ENCODE results near the gene NAV2.

Gene NAV2

DNA sequence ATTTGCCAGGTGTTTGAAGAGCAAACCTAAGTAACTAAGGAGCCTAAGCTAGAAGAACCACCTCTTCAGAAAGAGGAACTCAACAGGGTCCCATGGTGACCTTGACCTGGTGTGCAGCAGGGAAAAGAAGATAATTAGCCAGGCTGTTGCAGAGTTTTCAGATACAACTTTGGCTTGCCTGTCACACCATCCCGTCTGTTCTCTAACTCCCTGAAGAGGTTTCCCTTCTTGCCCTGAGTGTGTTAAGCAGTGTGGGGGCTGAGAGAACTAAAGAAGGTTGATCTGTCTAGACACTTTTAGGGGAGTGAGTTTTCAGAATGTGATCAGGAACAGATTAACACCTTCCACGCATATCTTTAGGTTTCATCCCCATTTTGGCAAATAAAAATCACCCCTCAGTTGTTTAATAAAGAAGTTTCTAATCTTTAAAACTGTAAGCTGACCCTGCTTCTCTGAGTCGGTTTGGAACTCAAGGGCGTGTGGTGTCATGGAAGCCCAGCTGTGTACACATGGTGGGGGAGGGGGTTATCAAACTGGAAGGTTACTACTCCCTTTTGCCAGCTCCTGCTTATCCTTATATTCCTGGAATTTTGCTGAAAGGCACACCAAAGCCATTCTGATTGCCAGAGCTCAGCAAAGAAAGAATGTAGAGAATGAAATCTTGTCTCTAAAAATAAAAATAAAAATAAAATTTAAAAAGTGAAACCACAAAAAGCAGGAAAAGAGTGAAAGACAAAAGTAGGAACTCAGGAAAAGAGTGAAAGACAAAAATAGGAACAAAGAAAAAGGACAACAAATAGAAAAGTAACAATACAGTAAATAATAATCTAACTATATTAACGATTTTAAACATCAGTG is 377.4 kb downstream of the NAV2 start:
- DNase-seq (ENCODE audit: low spot score): no peak

DNA sequence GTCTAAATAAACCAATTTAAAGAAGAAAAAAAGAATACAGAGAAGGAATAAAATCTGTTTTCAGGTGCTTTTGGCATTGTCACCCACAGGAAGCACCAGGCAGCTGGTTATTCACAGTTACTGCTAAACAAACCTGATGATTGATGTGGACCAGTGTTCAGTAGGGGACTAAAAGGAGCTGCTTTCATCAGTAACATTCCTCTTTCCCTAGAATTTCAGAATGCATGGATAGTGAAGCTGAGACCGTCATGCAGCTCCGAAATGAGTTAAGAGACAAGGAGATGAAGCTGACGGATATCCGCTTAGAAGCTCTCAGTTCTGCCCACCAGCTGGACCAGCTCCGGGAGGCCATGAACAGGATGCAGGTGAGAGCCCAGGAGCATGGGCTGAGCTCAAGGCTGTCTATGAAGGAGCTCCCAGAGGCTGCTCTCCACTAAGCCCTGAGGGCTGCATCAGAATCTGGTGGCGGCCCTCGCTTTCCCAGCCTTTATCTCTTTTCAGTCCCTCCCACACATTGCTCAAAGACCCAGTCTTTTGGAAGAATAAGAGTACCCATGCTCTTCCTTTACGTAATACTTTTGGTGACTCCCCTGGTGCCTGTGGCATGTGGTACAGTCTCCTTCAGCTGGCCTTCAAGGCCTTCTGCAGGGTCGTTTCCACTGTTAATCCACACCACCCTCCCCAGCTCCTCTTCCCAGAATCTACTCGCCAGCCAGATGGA is 378.2 kb downstream of the NAV2 start:
- no peak for DNase-seq (ENCODE audit: low spot score)

DNA sequence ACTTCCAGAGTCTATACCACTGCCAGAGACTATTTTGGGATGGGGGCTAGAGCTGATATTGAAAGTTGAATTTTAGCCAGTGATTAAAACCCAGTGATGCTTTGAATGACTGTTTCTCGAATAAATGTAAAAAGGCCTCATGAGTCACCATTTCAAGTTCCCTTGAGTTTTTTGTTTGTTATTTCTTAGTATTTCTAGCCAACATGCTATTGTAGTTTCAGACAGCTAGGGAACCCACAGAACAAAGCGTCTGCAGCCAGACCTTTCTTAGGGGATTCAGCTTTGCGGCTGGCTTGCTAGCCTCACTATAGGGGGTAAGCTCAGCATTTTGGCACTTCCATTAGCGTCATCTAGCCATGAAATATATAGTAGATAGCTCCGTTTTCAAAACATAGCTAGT is 381.1 kb downstream of the NAV2 start:
- DNase-seq (ENCODE audit: low spot score): no peak

DNA sequence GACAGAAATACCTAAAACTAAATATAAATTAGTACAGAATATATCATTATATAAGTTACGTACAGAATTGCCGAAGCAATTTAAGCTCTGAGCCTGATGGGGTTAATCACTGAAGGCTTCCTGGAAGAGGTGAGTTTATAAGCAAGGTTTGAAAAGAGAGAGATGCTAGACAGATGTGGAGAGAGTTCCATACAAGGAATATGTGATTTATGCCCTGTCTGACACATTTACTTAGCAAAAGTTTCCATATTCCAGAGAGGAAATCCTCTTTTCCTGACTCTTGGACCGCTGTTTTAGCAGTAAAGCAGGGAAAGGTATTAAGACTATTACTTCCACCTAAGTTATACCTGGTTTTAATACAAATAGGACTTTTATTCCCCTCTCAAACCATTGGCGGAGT is 382.6 kb downstream of the NAV2 start:
- DNase-seq (ENCODE audit: low spot score): no peak

DNA sequence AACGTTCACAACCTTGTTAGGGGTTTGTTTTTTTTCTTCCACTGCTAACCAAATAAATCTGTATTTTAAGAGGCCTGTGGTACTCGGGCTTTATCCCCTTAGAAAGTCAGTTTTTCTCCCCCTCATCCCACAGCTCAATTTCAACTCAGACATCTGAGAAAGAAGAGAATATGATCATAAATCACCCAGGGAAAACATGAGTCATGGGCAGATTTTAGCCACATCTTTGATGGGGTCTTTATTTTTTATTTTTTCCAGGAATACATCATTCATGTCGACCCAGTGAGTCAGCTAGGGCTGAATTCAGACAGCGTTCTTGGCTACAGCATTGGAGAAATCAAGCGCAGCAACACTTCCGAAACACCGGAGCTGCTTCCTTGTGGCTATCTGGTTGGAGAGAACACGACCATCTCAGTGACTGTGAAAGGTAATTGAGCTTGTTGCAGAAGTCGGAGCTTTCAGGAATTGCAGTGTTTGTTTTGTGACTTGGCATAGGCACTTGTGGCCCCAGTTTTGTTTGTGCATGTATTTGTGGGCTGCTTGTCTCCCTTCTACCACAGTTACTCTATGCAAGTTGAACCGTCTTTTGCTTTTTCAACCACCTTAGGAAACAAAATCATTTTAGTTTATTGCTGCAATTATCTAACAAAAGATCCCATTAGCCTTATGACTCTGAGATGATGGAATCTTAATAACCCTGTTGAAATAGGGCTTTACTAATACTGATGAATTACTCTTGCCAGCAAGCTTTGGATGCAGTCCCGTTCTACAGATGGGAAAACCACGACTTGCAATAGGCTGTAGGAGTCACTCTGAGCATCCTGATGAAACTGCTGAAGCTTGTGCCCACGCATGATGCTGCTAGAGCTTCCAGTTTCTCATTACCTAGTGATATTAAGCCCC is 384.9 kb downstream of the NAV2 start:
- DNase-seq (ENCODE audit: low spot score): no peak

DNA sequence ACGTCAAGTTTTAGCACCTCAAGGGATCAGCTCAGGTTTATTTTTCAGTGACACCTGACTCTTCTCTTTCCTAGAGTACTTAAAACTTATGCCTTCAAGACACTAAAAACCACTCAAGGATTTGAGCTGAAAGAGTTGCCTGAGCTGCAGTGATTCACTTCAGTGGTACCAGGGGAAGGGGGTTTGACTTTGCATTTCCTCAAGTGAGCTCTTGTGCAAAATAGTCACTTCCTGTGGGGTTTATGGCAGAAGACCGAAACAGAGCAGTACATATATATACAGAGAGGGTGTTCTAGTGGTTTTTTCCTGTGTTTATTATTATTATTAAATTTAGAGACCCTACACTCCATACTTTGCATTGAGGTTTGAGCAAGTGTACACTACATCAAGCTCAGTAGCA is 386.9 kb downstream of the NAV2 start:
- DNase-seq (ENCODE audit: low spot score): no peak

DNA sequence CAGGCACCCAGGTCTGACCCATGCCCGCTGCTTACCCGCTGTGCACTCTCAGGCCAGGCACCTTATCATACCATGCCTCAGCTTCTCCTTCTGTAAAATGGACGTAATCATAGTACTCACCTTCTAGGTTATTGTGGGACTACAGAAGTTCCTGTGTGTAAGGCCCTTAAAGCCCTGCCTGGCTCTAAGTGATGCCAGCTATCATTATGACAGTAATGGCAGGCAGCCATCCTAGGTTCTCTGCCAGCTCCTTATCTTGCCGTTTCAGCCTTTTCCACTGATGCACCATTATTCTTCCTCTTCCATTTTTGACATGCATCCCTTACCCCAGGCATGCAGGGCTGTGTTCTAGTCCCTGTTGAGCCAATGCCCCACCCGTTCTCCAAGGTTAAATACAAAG is 389.8 kb downstream of the NAV2 start:
- no peak for DNase-seq (ENCODE audit: low spot score)

DNA sequence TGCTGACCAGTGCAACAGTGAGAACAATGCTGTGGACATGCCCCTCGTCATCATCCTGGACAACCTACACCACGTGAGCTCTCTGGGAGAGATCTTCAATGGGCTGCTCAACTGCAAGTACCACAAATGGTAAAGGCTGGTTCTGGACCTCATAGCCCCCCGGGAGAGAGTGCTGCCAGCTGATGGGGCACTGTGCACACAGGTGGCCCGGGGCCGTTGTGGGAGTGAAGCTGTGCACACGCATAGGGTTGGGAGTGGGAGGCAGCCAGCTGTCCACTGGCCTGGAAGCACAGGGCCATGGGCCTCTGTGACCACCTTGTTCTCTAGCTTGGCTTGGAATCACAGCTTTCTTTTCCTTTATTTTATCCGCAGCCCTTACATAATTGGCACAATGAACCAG is 390.6 kb downstream of the NAV2 start:
- DNase-seq (ENCODE audit: low spot score): no peak

DNA sequence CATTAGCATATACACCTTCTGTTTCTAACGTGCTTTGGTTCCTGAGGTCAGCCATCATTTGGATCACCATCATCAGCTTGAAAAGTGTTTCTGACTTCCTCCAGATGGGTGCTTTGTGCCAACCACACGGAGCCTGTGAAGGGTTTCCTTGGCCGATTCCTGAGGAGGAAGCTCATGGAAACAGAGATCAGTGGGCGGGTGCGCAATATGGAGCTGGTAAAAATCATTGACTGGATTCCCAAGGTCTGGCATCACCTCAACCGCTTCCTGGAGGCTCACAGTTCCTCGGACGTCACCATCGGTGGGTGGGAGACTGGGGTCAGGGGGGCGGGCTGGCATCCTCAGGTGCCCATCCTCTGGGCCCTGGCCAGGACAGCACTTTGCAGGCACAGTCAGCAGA is 392.8 kb downstream of the NAV2 start:
- DNase-seq (ENCODE audit: low spot score): no peak

DNA sequence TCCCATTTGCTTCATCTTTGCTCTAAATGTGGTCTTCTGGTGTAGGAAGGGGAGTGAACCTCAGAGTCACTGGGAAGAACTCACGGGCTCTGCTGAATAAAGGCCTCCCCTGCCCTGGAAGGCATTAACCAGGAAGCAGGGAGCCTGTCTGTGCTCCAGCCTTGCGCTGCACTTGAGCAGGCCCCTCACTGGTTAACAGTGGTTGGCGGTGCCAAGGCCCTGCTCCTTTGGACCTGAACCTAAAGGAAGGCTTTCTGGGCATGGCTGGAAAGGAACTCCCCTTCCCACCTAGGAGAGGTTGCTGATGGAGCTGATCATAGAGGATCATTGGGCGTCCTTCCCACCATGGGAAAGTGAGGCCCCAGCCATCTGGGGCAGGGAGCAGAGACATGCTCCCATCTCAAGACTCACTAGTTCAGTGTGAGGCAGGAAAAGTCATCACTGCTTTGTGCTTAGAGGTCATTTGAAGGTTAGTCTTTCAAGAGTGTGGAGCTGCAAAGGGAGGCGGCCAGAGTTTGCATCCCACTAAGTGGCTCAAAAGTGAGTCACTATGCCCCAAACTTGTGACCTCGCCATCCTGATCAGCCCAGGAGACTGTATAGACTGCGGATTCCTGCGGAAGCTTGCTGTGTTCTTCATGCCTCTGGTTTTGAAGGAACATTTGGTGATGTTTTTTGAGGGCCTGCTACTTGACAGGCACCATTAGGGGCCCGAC is 397.3 kb downstream of the NAV2 start:
- DNase-seq (ENCODE audit: low spot score): no peak

DNA sequence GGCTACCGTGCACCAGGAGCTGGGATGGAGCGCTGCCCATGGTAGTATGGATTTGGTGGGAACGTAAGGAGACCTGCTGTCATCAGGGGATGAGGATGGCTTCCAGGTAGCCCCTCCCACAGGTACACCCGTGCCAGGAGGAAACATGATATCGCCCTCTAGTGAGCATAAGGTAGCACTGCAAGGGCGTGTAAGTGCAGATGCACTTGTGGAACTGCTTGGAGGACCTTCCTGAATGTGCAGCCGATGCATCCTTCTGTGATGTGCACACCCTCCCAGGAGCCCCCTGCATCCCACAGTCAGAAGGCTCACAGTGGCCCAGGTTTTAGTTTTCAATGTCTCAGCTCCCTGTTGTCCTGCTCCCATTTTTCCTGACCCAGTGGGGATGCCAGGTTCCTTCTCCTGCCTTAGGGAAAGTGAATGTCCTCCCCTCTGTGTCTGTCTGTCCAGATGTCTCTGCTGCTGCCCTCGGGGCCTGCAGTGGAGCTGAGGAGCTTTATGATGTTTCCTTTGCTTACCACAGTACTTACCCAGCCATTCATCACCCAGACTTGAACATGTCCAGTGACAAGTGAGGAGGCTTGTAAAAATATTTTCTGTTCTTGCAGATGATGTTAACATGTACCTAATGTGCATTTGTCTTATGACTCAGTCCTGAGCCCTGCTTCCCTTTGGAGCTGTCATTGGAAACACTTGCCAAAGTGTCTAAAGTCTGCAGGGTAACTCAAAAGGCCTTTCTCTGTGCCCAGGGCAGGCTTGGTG is 398.5 kb downstream of the NAV2 start:
- no peak for DNase-seq (ENCODE audit: low spot score)

DNA sequence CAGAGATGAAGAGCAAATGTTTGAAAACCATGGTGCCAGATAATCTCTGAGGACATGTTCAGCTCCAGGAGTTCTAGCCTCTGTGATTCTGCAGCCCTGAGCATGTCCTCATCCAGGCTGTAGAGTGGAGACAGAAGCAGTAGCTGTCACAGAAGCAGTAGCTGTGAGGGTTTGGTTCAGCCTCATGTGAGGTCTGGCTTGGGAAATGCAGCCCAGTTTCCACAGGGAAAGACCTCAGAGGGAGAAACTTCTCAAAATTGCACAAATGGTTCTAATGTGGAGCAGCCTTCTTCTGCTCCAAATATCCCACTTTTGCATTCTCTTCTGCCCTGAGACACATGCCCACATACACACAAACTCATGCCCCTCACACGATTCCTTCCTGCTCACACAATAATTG is 399.2 kb downstream of the NAV2 start:
- DNase-seq (ENCODE audit: low spot score): no peak

DNA sequence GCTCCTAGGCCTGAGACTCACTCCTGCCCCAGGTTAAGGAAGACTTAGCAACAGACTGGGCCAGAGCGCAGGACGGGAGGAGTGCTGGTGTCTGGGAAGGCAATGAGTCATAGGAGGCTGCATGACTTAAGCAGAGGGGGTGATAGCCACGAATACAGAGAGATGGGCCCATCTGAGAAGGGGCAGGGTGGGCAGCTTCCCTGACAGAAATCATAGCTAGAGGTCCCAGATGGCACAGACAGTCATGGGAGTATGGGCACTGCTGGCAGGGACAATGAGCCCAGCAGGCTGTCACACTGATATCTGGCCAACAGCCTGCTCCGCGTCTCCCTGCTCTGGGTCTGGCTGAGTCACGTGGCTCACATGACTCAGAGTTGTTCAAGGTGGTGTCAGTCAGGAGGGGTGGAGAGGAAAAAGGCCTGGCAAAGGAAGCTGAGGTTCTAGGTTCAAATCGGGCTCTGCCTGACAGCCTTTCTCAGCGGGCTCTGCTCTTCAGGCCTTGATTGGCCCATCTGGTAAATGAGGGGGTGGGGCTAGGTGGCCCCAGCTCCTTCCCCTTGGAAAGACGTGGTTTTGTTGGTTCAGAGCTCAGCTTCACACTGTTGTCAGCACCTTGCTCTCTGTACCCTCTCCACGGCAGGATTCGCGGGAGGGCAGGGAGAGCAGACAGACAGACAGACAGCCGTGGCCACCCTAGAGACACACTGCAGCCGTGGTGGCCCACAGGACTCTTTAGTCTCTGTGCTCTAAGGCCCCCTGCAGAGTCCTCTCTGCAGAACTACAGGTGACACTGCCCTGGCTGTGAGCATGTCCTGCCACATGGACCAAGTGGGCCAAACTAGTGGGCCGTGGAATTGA is 399.9 kb downstream of the NAV2 start:
- peak; percentile 77 for DNase-seq (ENCODE audit: low spot score)

DNA sequence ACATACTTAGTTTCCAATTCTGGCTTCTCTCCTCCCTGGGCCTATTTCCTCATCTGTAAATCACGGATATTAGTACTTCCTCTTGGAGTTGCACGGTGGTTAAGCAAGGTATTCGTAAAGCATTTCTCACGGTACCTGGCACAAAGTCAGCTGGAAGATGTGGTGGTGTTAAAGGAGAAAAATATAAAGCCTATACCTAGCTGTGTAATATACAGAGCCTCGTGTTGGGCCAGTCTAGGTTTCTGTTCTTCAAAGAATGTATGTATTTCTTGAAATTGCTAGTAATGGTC is 400.5 kb downstream of the NAV2 start:
- no peak for DNase-seq (ENCODE audit: low spot score)

DNA sequence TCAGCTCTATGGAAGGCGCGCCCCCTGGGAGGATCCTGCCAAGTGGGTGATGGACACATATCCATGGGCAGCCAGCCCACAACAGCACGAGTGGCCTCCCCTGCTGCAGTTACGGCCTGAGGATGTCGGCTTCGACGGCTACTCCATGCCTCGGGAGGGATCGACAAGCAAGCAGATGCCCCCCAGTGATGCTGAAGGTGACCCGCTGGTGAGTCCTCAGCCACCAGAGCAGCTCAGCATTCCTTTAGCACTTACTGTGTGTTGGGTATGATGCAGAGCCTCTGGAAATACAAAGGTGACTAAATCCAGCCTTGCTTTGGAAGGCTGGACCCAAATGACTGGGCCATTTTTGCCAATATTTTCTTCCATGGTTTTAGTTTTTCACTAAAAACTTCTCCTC is 402.0 kb downstream of the NAV2 start:
- DNase-seq (ENCODE audit: low spot score): no peak

DNA sequence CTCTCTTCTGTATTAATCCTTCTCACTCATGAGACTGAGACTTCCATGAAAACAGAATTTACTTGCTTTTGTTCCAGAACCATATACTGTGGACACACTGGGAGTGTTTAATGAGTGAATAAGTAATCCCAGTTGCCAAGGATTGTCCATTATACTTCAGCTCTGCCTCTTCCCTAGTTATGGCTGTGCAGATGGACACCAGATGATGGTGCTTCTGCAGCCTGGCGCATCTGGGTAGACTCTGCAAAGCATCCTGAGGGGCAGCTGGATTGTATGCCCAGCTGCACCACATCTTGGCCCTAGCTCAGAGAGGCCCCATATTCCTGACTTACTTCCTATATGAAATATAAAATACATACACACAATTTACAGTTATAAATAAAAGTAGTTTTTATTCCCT is 404.2 kb downstream of the NAV2 start:
- no peak for DNase-seq (ENCODE audit: low spot score)

DNA sequence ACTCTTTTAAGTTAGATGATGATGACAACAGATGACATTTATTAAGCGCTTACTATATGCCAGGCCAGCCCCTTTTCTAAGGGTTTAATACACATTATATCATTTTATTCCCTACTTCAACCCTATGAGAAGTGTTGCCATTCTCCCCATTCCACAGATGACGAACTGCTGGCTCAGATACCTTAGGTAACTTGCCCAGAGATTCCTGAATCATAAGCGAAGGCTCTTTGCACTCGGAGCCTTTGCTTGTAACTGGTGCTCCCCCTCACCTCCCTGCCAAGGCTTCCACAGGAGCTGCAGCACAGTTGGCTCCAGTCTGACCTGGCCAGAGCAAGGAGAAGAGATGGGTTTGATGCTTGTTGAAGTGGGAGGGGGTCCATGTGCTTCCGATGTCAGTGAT is 404.7 kb downstream of the NAV2 start:
- DNase-seq (ENCODE audit: low spot score): no peak

DNA sequence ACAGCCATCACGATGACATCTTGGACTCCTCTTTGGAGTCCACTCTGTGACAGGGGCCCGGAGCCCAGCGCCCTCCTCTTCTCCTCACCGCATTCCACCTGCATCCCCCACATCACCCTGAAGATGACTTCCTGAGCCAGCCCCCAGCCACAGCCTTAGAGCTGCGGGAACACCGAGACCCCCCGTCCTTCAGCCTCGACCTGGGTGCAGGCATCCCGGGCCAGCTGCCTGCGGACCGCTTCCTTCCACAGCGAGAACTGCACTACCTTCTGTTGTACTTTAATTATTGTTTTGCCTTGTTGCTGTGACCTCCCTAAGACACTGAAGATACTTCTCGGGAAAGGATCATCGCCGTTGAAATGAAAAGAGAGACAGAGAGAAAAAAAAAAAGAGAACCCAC is 405.6 kb downstream of the NAV2 start:
- DNase-seq (ENCODE audit: low spot score): no peak

DNA sequence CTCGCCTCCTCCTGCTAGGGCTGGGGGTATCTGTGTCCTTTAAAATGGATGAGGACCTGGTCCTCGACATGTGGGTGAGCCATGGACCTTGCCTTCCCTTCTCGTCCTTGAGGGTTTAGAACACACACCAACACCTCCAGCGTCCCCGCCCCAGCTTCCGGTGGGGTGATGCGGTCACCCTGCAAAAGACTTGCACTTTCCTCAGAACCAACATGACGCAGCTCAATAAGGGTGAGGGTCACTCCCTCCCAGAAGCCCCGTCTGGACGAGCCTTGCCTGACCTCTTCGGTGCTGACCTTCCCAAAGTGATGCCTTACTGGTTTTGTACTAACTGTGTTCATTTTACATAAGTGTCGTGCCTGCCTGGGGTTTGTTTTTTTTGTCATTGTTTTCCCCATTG is 406.7 kb downstream of the NAV2 start:
- no peak for DNase-seq (ENCODE audit: low spot score)

DNA sequence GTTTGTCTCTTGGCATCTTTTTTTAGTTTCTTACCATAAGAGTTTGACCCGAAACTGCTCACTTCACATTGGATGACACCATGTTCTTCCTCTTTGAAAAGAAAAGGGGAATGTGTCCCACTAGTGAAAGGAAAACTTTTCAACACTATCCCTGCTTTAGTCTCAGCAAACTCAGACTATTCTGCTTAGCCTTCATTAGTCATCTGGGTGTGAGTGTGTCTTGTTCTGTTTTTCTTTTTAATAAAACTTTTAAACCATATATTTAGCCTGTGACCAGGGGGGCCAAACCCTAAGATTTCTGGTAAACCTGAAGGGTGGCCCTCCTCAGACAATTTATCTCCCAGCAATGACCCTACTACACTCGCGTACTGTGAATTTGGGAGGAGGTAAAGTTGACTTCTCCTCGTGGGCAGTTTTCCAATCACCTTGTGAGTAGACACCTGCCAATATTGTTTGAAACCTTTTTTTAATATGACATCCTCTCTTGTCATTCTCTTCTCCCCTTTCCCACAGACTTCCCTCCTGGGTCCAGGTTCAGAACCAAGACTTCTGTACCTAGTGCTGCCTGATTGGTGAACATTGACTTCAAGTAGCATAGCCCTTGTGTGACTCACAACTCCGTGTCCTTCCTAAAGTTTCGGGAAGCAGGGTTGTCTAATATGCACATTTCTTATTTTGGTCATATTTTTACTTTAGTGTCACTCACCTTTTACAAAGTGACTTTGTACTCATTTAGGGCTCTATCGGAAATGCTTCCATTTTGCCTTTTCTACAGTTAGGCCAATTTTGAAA is 407.7 kb downstream of the NAV2 start:
- no peak for DNase-seq (ENCODE audit: low spot score)

Data from putamen (tissue), 1 donor.